GM19463 (cell line): Measurements from ENCODE around the gene OLIG3.

Source experiments
- ATAC-seq: cut with Tn5 transposase; IDR thresholded peaks from one replicate; pipeline ENCODE4 v1.9.1; 2021; ENCODE audit warnings: mild to moderate bottlenecking, moderate library complexity; ENCODE audit not compliant: unreplicated experiment

OLIG3 gene

DNA sequence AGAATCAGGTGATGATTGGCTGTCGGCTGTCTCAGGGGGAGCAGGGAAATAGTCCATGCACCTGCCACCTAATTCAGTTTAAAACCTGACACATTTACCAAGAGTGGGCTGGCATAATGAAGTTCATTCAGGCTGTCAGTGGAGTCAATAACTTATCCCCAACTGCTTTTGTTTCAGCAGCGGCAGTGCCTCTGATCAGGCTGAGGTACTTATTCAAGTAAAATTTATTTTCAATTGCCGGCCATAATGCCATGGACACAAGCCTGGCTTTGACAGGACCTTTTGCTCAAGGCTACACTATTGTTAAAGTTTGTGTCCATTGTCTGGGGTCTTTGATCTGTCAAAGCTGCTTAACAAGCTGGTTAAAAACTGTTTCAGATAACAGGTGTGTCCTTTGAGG is 20.6 kb downstream of the OLIG3 start:
- no peak for ATAC-seq

DNA sequence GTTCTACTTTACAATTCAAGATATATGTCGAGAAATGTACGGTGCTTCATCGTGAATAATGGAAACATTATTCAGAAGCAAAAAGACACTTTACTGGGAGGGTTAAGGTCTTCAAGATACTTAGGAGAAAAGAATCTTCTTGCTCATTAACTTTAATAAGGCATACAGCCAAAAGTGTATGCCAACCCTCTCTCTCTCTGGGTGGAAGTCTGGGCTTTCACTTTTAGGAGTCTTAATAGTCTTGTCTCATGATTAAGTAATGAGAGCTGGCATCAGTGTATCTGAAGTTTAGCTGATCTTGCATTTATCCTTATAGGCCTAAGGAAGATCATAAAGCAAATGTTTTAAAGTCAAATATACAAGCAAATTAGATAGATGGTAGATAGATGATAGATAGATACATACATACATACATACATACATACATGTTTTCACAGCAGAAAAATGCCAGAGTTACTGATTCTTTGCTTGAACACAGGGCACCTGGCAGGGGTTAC is 21.5 kb downstream of the OLIG3 start:
- ATAC-seq, result no peak

- no peak for ATAC-seq
Measured at GRCh38 chr6:137471986-137472385, 22.2 kb downstream of the OLIG3 start.

DNA sequence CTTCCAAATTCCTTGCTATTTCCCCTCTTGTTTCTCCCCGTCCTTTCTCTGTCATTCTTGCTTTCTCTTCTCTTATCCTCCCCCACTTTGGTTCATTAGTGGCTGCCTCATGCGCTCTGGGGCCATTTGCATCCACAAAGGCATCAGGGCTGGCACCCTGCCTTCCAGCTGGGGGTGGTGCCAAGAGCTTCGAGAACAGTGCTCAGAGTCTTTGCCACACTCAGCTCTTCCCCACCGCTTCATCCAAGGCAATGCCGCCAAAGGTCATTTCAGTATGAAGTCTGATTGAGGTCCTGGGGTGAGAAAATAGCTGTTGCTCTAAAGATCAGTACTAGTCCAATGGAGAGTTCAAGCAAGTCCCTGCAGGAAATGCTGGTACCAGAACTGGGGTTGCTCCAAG is 22.7 kb downstream of the OLIG3 start:
- no peak for ATAC-seq

DNA sequence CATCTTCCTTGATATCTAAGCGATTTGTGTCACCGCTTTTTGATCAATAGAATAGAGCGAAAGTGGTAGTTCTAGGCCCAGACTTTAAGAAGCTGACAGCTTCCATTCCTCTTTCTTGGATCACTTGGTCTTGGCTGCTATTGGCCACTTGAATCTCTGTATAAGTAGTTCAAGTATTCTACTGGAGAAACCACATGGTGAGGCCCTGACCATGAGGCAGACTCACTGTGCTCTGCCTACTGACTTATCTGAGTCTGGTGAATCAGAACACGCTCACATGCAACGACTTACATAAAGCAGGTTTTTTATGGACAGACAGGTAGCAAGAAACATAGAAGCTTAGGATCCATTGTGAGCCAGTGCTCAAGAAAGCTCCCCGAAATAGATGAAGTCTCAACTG is 27.0 kb downstream of the OLIG3 start:
- ATAC-seq, result no peak

GRCh38 chr6:137465378-137466009 is 28.7 kb downstream of the OLIG3 start:
- no peak for ATAC-seq

- no peak for ATAC-seq
Measured at GRCh38 chr6:137452333-137452894, 41.8 kb downstream of the OLIG3 start.

DNA sequence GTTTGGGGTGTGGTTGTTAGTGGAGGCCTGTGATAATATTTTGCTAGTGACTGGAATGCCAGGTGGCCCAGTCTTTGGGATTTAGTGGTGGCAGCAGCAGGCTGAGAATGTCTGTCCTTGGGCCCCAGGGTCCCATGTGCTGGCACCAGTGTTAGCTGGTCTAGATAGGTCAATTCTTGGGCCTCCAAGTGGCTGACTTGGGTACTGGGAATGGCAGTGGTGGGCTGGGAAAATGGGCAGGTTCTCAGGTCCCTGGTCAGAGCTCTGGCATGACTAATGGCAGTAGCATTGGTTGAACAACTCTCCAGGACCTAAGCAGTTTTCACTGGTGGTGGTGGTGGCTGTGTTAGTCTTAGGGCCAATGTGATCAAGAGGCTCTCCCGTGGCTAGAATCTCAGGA is 50.3 kb downstream of the OLIG3 start:
- no peak for ATAC-seq
